ENCODE data around the gene SLC25A11.
A peak's percentile ranks its signal among the peaks of the same experiment; 100 is the strongest.

The SLC25A11 gene

GRCh38 chr17:4939796-4940554 lies at the start of gene SLC25A11, which contains the start of gene RNF167:
Gene SLC25A11 (minus strand): TSS chr17:4940046. CDS start chr17:4939910, 136 bp downstream.
Gene RNF167 (plus strand): TSS chr17:4940268. CDS start chr17:4940910, 642 bp downstream.
- DNase-seq (ENCODE audit: low spot score), result peak; percentile 99

- DNase-seq (ENCODE audit: low spot score), result no peak
These were observed 48.1 kb upstream of the SLC25A11 start for GRCh38 chr17:4987767-4988567.

- peak; percentile 88 for DNase-seq (ENCODE audit: low spot score)
These were observed 47.3 kb upstream of the SLC25A11 start, which contains the start of gene CAMTA2 for GRCh38 chr17:4986951-4987766. Gene CAMTA2 (minus strand): TSS chr17:4987675. CDS start chr17:4986222, 1,453 bp downstream.

DNA sequence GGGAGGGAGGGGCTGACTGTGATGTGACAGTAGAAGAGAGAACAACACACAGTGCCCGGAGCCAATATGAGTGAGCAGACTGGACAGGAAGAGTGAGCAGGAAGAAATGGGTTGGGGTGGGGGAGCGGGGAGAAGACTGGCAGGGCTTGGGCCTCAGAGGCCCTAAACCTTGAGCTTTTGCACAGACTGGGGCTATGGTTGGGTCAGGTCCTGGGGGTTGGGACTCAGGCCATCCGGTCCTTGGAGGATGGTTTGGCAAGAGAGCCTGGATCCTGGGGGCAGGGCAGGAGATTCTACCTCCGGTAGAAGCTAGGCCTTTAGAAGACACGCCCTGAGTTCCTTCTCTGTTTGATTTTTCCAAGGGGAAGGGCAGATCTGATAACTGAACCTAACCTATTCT lies 46.6 kb upstream of the SLC25A11 start:
- no peak for DNase-seq (ENCODE audit: low spot score)

- DNase-seq (ENCODE audit: low spot score), result no peak
These were observed 42.5 kb upstream of the SLC25A11 start for GRCh38 chr17:4982305-4982704.

GRCh38 chr17:4980644-4981216 lies 40.9 kb upstream of the SLC25A11 start:
- DNase-seq (ENCODE audit: low spot score), result peak; percentile 57

DNA sequence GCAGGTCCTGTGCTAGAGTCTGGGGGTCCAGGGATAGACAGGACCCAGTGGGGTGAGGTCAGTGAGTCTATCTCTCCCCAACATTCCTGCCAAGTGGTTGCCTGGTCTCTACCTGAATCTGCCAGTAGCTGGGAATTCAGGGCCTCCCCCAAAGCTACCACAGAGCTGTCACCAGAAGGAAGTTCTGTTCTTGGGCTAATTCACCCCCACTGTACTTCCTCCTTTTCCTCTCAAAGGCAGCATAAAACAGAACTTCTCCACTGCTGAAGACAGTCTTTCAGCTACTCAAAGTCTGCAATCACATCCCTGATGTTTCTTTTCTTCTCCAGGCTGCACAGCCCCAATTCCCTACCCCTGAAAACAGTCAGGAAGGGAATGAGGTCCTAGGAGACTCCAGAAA lies 38.9 kb upstream of the SLC25A11 start:
- DNase-seq (ENCODE audit: low spot score), result no peak

GRCh38 chr17:4974115-4974670 lies 34.3 kb upstream of the SLC25A11 start:
- DNase-seq (ENCODE audit: low spot score), result no peak

DNA sequence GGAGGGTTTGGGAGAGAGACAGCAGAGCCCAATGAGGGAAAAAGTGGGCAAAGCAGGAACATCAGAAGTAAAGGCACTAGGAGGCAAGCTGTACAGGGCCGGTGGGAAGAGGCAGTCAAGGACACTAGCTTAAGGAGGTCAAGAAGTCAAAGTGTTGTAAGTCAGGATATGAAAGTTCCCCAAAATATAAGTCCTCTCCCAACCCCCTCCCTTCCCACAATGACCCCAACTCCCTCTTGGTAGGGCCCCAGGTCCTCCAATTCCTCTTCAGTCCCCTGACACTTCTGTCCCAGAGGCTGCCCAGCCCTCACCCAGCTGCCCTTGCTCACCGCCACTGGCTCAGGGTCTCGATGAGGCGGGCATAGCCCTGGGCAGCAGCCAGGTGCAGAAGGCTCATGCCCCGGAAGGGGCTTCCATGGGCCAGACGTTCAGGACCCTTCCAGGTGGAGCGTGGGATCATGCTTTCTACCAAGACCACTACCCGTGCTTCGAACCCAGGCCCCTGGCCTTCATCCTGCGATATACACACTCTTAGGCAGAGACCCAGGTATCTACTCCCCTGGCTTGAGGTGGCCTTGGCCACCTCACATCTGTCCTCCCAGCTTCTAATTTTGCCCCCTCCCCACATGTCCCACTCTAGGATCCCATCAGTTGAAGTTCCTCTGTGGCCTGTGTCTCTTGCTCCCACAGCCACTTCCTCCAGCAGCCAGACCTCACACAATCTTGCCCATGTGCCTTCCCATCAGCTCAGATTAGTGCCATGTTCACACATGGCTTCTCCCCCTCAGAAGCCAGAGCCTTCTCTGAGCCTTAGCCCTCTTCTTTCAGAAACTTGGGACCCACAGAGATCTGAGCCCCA lies 33.6 kb upstream of the SLC25A11 start:
- no peak for DNase-seq (ENCODE audit: low spot score)

DNA sequence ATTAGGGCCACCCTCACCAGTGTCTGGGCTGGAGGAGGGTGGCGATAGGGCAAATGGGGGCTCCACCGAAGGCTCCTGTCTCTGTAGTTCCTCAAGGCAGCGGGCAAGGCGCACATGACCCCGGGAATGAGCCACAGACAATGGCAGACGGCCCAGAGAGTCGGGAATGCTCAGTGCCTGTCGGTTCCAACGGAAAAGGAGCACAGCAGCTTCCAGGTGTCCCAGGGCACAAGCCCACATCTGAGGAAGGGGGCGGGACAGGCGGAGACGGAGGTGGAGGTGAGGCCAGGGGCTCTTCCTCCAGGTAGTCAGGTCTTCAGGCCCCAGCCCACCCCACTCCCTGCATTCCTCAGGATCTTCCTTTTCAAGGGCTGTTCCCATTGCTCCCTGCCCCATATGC lies 32.9 kb upstream of the SLC25A11 start:
- no peak for DNase-seq (ENCODE audit: low spot score)

DNA sequence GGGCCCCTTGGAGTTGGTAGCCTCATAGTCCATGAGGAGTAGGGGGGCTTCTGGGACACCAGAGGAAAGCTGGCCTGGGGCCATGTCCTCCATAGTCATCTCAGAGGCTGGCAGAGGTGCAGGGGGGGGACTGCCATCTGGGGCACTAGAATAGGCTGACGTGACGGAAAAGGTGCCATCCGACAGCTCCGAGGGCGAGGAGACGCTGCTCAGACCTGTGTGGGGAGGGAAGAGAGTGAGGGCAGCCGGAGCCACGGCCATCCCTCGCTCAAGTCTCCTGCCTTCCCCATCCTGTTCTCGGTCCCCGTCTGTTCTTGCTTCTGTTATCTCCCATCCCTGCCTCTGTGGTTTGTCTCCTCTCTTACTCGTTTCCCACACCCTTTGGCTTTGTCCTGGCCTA lies 32.5 kb upstream of the SLC25A11 start:
- DNase-seq (ENCODE audit: low spot score), result no peak

DNA sequence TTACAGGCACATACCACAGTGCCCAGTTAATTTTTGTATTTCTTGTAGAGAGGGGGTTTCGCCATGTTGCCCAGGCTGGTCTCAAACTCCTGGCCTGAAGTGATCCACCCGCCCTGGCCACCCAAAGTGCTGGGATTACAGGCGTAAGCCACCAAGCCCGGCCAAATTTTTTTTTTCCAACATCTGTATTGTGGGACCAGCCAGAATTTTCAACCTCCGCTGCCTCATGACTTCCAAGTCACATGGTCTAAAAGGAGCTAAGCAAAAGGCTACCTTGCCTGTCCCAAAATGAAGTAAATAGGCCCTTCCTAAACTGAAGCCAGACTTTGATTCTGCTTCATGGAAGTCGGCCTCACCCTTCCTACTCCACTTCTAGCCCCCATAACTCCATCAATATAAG lies 32.0 kb upstream of the SLC25A11 start:
- no peak for DNase-seq (ENCODE audit: low spot score)

GRCh38 chr17:4970273-4970672 lies 30.4 kb upstream of the SLC25A11 start:
- no peak for DNase-seq (ENCODE audit: low spot score)

- no peak for DNase-seq (ENCODE audit: low spot score)
These were observed 29.8 kb upstream of the SLC25A11 start for GRCh38 chr17:4969551-4970173.

DNA sequence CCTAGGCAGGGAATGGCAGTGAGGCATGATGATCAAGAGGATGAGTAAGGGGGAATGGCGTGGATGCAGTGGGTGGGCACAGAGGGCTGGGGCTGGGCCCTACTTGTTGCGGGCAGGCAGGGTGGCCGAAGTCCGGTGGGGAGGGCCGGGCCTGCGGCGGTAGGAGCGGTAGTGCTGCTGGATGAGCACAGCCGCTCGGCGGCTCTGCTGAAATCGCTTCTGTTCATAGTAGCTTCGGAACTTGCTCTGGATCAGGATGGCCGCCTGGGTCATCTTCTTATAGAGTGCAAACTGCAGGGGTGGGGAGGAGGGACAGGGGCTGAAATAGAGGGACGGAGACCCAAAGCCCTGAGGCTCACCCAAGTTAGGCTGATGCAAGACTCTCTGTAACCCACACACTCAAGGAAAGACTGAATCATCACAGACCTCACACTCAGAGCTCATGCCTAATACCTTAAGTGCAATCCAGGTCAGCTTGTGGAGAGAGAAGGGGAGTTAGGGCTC lies 29.3 kb upstream of the SLC25A11 start:
- peak; percentile 72 for DNase-seq (ENCODE audit: low spot score)

DNA sequence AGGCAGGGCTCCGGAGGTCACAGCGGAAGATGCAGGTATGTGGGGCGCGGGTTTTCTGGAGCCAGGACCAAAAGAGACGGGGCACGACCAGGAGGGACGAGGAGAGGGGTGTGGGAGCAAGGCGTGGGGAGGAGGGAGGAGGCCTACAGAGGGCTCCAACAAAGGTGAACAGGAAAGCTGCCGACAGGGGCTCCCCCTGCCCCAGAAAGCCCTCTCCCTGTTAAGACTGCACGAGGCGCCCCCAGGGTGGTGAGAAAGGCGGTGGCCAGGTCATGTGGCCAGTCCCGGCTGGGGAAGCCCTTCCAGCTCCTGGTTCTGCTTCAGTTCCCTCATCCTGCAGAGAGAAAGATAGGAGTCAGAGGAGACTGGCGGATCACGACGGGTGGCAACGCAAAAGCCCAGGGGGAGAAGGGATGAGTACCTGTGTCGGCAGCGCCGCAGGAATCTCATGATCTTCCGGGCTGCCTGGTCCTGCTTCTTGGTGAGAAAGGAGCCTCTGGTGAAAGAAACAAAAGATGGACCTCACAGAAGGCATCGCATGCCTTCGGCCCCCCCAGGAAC lies 28.7 kb upstream of the SLC25A11 start:
- no peak for DNase-seq (ENCODE audit: low spot score)

DNA sequence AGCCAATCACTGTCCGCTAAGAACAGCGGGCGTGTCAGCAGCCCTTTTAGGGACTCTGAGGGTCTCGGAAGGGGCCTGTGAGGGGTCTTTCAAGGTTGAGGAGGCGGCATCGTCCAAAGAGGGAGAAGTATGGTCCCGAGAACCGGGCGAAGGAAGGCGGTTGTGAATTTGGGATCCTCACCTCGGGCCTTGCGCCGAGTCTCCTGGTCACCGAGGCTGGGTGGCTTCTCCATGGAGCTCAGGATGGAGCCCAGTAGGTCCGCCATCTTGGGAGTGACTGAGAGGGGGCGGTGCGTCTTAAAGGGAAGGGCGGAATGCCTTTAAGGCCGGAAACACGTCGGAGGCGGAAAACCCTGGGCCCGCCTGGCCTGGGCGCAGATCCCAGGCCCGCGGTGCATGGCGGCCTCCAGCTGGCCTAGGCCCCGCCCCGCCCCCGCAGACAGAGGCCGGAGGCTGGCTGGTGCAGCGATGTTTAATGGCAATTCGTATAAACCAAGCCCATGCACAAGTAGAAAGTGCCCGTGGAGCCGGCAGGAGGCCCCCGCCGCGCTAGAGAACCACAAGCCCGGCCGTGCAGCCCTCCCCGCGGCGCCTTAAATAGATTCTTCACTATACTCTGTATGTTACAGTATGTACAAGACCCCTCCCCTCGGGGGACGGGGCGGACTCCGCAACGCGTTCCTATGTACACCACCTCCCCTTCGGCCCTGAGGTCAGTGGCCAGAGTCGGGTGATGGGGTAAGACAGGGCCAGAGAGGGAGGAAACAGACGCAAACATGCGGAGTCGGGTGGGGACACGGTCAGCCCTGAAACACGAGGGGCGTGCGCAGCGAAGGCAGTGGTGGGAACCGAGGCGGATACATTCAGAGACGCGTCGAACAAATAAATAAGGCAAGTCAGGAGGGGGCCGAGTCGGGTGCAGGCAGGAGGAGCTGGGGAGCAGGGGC lies 28.0 kb upstream of the SLC25A11 start, which contains the start of gene SPAG7:
Gene SPAG7 (minus strand): TSS at position 279 of the 947 bp plus-strand sequence. CDS start 13 bp downstream, at position 266.
- DNase-seq (ENCODE audit: low spot score), result peak; percentile 96

DNA sequence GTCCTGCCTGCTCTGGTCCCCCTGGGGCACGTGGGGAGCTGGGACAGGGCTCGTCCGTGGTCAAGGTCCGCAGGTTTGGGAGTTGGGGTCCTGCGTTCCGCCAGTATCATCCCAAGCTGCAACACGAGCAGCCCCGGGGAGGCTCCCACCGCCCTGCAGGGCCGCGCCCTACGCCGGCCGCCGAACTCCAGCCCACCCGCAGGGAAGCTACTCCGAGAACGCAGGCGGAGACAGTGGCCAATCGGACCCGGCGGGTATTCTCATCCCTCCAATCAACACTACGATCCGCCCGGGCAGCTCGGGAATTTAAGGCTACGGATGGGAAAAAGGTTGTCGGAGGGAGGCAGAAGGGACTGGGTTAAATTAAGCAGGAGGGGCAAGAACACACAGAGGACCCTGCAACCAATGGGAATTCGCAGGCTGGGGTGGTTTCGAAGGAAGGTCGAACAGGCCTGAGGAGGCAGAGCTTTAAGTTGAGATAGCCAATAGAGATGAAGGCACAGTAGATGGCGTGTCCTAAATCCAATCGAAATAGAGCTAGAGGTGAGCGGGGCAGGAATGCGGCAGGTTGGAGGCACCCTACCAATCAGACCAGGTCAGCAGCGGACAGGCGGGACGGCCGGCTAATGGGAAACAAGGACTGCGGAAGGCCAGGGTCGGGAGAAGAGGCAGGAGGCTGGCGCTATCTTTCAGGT lies 27.1 kb upstream of the SLC25A11 start:
- DNase-seq (ENCODE audit: low spot score), result peak; percentile 97
